GM19025 (cell line): Measurements from ENCODE around the gene SRSF4.
"Not testable (repeated sequence)": the region's sequence is repeated elsewhere in the genome, so short reads cannot be mapped to it uniquely, and the experiment has no call there.

Experiments used
- ATAC-seq: cut with Tn5 transposase; IDR thresholded peaks from one replicate; pipeline ENCODE4 v1.9.1; 2021; ENCODE audit warnings: mild to moderate bottlenecking, low read depth, moderate library complexity; ENCODE audit not compliant: unreplicated experiment

The SRSF4 gene

GRCh38 chr1:29166291-29166878 lies 15.3 kb downstream of the SRSF4 start:
- no peak for ATAC-seq

GRCh38 chr1:29164588-29164987 lies 17.1 kb downstream of the SRSF4 start:
- ATAC-seq = no peak

DNA sequence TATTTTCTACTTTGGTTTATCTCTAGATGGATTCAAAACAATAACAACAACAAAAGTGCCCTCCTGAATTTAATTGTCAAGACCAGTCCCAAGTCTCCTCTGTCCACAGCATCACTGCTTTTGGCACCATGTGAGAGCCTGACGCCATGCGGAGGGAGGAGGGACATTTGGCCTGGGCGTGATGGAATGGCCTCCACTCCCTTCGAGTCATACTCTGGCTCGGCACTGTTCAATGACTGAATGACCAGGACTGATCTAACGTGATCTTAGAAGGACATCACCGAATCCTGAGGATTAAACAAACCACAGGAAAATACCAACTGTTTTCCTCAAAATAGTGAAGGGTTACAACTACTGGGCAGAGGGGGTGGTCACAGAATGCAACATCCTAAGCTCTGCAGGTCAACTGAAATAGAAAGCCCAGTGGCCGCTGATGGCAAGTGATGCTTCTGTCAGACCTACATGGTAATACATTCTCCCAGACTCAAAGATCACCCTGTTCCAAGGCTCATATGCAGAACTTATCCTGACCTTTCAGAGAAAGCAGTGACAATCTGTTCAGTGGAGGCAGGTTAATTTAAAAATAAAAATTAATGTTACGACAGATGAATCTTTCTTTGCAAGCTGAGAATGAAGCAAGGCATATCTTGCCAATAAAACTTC lies 19.1 kb downstream of the SRSF4 start:
- no peak for ATAC-seq

- no peak for ATAC-seq
Observed at GRCh38 chr1:29162025-29162424, 19.7 kb downstream of the SRSF4 start.

DNA sequence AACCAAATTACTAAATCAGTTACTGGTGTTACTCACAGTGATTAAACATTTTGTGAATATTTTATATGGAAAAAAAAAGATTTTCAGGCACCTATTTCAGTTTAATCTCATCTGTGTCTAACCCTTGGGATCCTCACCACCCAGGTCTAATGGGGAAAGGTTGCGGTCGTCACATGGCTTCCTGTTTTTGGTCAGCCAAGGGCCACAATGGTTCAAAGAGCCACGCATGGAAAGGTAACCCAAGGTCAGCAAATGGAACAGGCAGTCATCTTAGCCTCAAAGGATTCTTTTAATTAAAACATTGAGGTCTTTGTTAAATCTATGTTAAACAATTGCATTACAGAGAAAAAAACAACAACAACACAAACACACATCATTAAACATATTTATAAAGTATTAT lies 21.9 kb downstream of the SRSF4 start:
- no peak for ATAC-seq

GRCh38 chr1:29157269-29157601 lies 24.5 kb downstream of the SRSF4 start:
- ATAC-seq = no peak

DNA sequence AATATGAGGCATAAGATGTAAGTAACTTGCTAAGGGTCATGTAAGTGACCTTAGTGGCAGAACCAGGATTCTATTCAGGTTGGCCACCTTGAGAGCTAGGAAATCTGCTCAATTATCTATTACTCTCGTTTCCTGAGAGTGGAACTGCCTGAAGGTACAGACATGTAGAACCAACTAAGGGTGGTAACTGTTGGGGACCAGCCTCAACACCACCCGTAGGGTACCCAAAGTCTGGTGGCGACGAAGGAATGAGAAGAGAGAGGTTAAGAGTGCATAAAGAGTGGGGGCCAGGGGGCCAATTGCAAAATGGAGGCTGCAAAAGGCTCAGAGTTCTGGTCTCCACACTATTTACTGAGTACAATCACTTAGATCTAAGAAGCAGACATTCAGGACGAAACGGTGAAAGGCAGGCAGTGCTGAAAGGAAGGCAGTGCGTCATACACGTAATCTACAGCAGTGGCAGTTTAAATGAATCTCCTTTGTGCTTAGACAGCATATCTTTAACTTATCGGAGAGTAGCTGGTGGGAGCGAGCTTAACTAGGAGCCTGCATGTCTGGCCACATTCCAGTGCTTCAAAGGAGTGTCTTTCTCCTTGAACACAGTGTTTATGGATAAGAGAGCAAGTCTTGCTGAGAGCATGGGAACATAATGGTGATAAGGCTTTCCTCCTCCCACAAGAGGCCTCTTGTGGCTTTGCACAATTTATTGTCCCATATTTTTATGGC lies 25.0 kb downstream of the SRSF4 start:
- no peak for ATAC-seq

- ATAC-seq = no peak
Observed at GRCh38 chr1:29152046-29152805, 29.5 kb downstream of the SRSF4 start.

DNA sequence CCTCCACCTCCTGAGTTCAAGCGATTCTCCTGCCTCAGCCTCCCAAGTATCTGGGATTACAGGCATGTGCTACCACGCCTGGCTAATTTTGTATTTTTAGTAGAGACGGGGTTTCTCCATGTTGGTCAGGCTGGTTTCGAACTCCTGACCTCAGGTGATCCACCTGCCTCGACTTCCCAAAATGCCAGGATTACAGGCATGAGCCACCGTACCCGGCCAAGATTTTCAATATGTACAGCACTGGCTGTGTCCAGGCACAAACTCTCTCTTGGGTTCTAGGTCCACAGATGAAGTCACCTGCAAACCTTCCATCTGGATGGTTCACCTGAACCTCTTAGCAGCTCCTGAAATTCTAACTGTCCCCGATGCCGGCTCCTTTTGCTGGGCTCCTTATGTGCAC lies 31.4 kb downstream of the SRSF4 start:
- ATAC-seq = not testable (repeated sequence)

DNA sequence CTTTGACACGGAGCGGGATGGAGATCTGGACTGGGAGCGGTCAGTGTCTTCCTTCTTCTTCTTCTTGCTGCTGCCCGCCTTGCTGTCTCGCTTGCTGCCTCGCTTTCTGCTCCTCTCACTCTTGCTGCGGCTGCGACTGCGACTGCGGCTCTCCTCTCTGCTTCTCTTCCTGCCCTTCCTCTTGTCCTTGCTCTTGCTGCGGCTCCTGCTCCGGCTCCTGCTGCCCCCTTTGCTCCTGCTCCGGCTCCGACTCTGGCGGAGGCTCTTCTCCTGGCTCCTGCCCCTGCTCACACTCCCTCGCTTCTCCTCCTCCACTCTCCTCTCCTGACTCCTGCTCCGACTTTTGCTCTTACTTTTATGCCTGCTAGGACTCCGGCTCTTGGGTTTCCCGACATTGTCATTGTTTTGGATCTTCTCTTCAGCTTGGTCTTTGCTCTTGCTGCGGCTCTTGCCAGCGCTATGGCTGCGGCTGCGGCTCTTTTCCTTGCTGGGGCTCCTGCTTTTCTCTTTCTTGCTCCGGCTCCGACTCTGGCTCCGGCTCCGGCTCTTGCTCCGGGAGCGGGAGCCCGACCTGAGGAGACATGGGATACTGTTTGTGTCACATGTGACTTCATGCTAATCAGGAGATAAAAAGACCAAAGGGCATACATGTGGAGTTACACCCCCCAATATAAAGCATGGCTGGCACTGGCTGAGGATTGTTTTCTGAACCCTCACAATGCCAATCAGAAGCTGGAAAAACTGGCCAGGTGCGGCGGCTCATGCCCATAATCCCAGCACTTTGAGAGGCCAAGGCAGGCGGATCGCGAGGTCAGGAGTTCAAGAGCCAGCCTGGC lies 32.8 kb downstream of the SRSF4 start:
- no peak for ATAC-seq

DNA sequence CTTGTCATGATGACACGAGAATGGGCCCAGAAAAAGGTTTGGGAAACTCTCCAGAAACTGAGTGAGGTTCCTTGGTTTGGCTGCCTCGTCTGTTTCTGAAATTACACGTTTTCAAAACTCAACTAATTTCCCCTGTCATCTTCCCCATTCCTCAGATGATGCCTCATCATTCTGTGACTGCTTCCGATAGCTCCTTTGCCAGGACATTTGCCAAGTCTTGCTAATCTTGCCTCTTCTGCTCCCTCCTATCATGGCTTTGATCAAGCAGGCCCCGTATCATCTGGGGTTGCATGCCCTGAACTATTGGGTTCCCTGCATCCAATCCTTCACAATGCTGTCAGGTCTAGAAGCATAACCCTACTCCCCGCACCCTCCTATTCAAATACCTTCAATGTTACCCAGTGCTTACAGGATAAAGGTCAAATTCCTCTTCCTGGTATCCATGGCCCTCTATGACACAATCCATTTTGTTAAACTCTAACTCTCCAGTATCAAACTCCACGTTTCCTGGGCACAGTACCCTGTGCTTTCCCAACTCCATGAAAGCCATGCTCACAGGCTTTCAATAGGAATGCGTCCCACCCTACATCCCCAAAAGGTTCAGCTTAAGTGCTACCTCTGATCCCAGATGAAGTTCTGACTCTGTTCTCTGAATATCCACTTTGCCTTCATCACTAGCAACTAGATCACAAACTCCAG lies 35.8 kb downstream of the SRSF4 start:
- no peak for ATAC-seq

DNA sequence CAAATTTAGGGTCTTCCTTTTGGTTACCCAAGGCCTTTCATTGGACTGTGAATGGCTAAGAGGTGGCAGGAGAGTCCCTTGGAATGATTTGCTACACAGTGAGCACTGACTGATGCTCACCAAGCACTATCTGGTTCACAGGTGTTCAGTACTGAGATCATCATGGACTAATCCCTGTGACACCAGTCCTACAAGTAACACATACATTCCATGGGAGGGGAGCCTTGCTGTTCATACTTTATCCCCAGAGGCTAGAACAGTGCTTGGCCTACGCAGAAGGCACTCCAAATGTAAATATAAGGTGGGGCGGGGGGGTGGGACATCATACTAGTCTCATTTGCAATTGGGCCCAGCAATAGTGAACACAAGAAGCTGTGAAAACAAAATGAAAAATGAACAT lies 37.5 kb downstream of the SRSF4 start:
- ATAC-seq = no peak

DNA sequence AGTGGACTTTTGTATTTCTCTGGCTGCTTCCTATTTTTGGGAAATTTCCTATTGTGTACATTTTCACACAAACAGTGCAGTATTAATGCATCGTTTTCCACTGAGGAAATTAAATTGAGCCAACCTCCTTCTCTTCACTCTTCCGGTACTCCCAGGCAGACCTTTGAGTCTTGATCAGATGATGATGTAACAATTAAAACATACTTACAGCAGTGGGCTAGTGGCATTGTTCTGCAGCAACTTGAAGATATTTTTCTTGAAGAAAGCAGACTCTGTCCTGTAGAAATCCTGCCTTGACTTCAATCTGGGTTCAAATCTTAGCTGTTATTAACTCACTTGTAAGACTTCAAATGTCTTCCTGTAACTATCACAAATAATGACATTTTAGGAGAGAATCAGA lies 39.0 kb downstream of the SRSF4 start:
- ATAC-seq = no peak

GRCh38 chr1:29136391-29136915 lies 45.2 kb downstream of the SRSF4 start:
- ATAC-seq = no peak

- ATAC-seq = no peak
Observed at GRCh38 chr1:29134695-29135028, 47.0 kb downstream of the SRSF4 start.

- no peak for ATAC-seq
Observed at GRCh38 chr1:29133861-29134694, 47.6 kb downstream of the SRSF4 start.

DNA sequence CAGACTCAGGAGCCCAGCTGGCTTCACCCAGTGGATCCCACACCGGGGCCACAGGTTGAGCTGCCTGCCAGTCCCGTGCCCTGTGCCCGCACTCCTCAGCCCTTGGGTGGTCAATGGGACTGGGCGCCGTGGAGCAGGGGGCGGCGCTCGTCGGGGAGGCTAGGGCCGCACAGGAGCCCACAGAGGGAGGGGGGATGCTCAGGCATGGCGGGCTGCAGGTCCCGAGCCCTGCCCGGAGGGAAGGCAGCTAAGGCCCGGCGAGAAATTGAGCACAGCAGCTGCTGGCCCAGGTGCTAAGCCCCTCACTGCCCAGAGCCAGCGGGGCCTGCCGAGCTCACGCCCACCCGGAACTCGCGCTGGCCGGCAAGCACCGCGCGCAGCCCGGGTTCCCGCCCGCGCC lies 50.6 kb downstream of the SRSF4 start:
- not testable (repeated sequence) for ATAC-seq

DNA sequence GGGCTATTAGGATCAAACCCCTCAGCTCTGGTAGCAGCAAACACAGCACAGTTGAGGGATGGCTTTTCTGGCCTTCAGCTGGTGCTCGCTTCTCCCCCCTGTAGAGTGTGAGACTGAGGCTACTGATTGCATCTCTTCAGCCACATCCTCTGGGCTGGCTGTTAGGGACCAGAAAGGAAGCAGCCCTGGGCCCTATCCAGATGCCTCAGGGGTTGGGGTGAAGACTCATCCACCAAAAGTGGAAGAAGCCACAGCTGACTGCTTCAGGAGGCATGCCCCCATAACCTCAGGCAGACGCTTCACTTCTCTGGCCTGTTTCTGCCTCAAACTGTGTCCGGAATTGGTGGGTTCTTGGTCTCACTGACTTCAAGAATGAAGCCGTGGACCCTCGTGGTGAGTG lies 51.8 kb downstream of the SRSF4 start:
- ATAC-seq = no peak

GRCh38 chr1:29128739-29129138 lies 53.0 kb downstream of the SRSF4 start:
- ATAC-seq = no peak
